Calu3 (cell line): ENCODE measurements around the gene COL9A3. TPM values are rescaled to one million over a fixed set of nuclear protein-coding genes. Genes with fewer than 3 reads are reported as not detected.

Experiments
- BruUV-seq: library from RNA; stranded (reverse); fragments of 400-500 nt; replicated peaks from 2 replicates; lab custom pipeline; 2021; lab: Mats Ljungman, UMichigan
- CTCF ChIA-PET: fragments of 300-600 bp; sonication (Branson Sonifier 250); formaldehyde crosslinking; loops from one replicate; lab custom pipeline; 2022; ENCODE audit warnings: antibody characterized with exemption; lab: Charles Lee
- DNase-seq: peaks from one replicate; pipeline ENCODE4 v3.0.0; 2022
- H3K27ac Mint-ChIP-seq: one replicate; pipeline ENCODE4 v1.8.0; 2022; ENCODE audit warnings: mixed read lengths; ENCODE audit not compliant: unreplicated experiment
- H3K27me3 Mint-ChIP-seq: one replicate; pipeline ENCODE4 v1.8.0; 2022; ENCODE audit warnings: mixed read lengths; ENCODE audit not compliant: unreplicated experiment
- H3K36me3 Mint-ChIP-seq: one replicate; pipeline ENCODE4 v1.8.0; 2022; ENCODE audit warnings: mild to moderate bottlenecking, moderate library complexity, mixed read lengths; ENCODE audit not compliant: insufficient read depth, unreplicated experiment
- H3K4me1 Mint-ChIP-seq: one replicate; pipeline ENCODE4 v1.8.0; 2022; ENCODE audit warnings: mild to moderate bottlenecking, low read depth, mixed read lengths; ENCODE audit not compliant: unreplicated experiment
- H3K4me3 Mint-ChIP-seq: one replicate; pipeline ENCODE4 v1.8.0; 2022; ENCODE audit warnings: mild to moderate bottlenecking, low read depth, moderate library complexity, mixed read lengths; ENCODE audit not compliant: unreplicated experiment
- H3K9me3 Mint-ChIP-seq: one replicate; pipeline ENCODE4 v1.8.0; 2022; ENCODE audit warnings: low read depth, mixed read lengths; ENCODE audit not compliant: unreplicated experiment
- intact Hi-C: fragments of 100-400 bp; cut with micrococcal nuclease; formaldehyde crosslinking; loops from one replicate; pipeline ENCODE4 v1.10.0; 2022; ENCODE audit not compliant: unreplicated experiment
- total RNA-seq: library from RNA; stranded (reverse); gene quantifications from 2 replicates; pipeline ENCODE4 v1.2.3, GENCODE V29; 2022
- TF ChIP-seq, protein P1 (sequence below): fragments of 200-600 bp; IDR thresholded peaks from one replicate; pipeline ENCODE4 v1.8.0; 2022; ENCODE audit warnings: antibody characterized with exemption; ENCODE audit not compliant: unreplicated experiment

COL9A3 gene
- total RNA-seq, 1 experiment from 2014 or later = 2.7 TPM

- H3K27me3 Mint-ChIP-seq = peaks cover 39% of the 10 kb centered on the region
- no TSS peak for BruUV-seq
- H3K4me3 Mint-ChIP-seq = no peak overlapping the region
- TF ChIP-seq, protein P1, sequence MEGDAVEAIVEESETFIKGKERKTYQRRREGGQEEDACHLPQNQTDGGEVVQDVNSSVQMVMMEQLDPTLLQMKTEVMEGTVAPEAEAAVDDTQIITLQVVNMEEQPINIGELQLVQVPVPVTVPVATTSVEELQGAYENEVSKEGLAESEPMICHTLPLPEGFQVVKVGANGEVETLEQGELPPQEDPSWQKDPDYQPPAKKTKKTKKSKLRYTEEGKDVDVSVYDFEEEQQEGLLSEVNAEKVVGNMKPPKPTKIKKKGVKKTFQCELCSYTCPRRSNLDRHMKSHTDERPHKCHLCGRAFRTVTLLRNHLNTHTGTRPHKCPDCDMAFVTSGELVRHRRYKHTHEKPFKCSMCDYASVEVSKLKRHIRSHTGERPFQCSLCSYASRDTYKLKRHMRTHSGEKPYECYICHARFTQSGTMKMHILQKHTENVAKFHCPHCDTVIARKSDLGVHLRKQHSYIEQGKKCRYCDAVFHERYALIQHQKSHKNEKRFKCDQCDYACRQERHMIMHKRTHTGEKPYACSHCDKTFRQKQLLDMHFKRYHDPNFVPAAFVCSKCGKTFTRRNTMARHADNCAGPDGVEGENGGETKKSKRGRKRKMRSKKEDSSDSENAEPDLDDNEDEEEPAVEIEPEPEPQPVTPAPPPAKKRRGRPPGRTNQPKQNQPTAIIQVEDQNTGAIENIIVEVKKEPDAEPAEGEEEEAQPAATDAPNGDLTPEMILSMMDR = no peak
- H3K4me1 Mint-ChIP-seq = peaks cover 17% of the 10 kb centered on the region
- H3K36me3 Mint-ChIP-seq = peaks cover under 1% of the 10 kb centered on the region
- intact Hi-C loops = no loop called here
- CTCF ChIA-PET = interaction anchor here (0.7 to 0.9 kb wide), 2 partner anchors 84 to 257 kb away, joined by 3 read pairs; no protein-coding TSS in a partner anchor
- DNase-seq = no peak
- H3K27ac Mint-ChIP-seq = no peak overlapping the region
- H3K9me3 Mint-ChIP-seq = no peaks in the 10 kb centered on the region
Observed at GRCh38 chr20:62787866-62788265, 29.0 kb upstream of the COL9A3 start.

DNA sequence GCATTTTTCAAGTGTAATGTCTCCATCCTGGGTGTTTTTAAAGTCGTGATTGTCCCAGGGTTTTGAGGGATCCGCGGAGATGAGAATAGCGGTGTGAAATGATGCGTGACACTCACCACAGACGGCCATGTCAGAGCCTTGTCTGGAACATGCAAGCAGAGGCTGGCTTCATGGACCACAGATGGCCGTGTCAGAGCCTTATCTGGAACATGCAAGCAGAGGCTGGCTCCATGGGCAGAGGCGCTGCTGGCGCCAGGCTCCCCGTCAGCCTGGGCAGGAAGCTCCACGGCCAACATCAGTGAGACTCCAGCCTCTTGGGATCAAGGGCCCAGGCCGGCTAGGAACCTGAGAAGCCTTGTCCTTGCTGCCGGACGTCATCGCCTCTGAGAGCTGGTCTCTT is 28.2 kb upstream of the COL9A3 start:
- H3K36me3 Mint-ChIP-seq = peaks cover 8% of the 10 kb centered on the region
- peaks cover 44% of the 10 kb centered on the region for H3K27me3 Mint-ChIP-seq
- H3K9me3 Mint-ChIP-seq = no peaks in the 10 kb centered on the region
- intact Hi-C loops = no loop called here
- TF ChIP-seq, protein P1 = no peak
- BruUV-seq = no TSS peak
- no peak for DNase-seq
- CTCF ChIA-PET = interaction anchor here (0.7 to 1.1 kb wide), 3 partner anchors 37 to 911 kb away, joined by 3 read pairs; no protein-coding TSS in a partner anchor
- no peak overlapping the region for H3K4me3 Mint-ChIP-seq
- peaks cover 25% of the 10 kb centered on the region for H3K4me1 Mint-ChIP-seq
- no peak overlapping the region for H3K27ac Mint-ChIP-seq

DNA sequence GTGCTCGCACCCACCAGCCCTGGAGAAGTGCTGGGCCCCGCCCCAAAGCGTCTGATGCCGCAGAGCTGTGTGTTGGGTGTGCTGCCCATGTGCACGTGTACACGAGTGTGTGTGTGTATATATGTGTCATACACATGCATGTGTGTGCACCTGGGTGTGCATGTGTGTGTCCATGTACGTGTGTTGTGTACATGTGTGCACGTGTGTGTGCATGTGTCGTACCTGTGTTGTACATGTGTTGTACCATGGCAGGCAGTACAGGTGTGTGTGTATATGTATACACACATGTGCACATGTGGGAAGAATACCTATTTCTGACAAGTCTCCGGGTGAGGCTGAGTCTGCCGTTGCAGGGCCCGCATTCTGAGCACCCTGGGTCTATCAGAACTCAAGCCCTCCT is 26.8 kb upstream of the COL9A3 start:
- CTCF ChIA-PET = interaction anchor here (0.7 to 0.9 kb wide), 2 partner anchors 87 to 411 kb away, joined by 3 read pairs; no protein-coding TSS in a partner anchor
- Mint-ChIP-seq H3K9me3 (no peaks in the 10 kb centered on the region), H3K27ac (no peak overlapping the region), H3K36me3 (peaks cover 22% of the 10 kb centered on the region), H3K27me3 (peaks cover 44% of the 10 kb centered on the region), H3K4me3 (no peak overlapping the region), H3K4me1 (peaks cover 27% of the 10 kb centered on the region)
- no peak for DNase-seq
- TF ChIP-seq, protein P1 = no peak
- intact Hi-C loops = loop anchor here (2.0 to 5.0 kb wide), 3 partner anchors 103 to 288 kb away; no protein-coding TSS in a partner anchor
- no TSS peak for BruUV-seq

GRCh38 chr20:62791301-62792181 is 25.3 kb upstream of the COL9A3 start:
- Mint-ChIP-seq H3K9me3 (no peaks in the 10 kb centered on the region), H3K36me3 (peaks cover 36% of the 10 kb centered on the region), H3K27ac (no peak overlapping the region), H3K4me1 (peaks cover 27% of the 10 kb centered on the region), H3K4me3 (no peak overlapping the region), H3K27me3 (peaks cover 40% of the 10 kb centered on the region)
- CTCF ChIA-PET = interaction anchor here (0.7 to 2.2 kb wide), 19 partner anchors 17 to 310 kb away, joined by 3 to 28 read pairs (median 5); no protein-coding TSS in a partner anchor
- BruUV-seq = no TSS peak
- TF ChIP-seq, protein P1 = peak; percentile 99
- intact Hi-C loops = loop anchor here (1.0 to 5.0 kb wide), 5 partner anchors 88 to 289 kb away; no protein-coding TSS in a partner anchor
- peak; percentile 96 for DNase-seq
